Bone marrow (tissue), 2 donors: ENCODE data around the gene IMPG1.

Experiments used
- DNase-seq, 2 donors: peaks; one replicate each; lab custom pipeline; 2025; lab: John Stamatoyannopoulos, UW

Gene IMPG1

DNA sequence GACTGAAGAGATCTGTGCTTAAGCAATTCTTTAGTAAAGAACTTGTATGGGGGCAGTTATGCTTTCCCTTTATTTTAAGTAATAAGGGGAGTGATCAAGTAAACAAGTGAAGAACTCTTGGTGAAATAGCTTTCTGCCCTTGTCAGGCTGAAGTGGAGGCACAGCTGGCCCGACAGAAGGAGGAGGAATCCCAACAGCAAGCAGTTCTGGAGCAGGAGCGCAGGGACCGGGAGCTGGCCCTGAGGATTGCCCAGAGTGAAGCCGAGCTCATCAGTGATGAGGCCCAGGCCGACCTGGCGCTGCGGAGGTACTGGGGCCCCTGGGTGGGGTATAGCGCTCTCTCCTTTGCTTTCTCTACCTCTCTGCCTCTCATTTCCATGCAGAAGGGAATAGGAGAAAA lies 180.1 kb downstream of the IMPG1 start:
- DNase-seq: no peak

DNA sequence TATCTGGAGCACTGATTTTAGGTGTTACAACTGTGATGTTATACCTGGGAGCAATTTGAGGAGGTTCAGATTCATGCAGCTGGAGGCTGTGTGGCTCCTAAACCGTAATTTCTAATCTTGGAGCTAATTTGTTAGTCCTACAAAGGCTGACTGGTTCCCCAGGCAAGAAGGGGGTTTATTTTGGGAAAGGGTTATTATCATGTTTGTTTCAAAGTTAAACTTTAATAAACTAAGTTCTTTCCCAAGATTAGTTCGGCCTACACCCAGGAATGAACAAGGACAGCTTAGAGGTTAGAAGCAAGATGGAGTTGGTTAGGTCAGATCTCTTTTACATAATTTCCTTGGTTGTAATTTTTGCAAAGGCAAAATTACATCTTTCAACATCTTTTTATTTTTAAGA lies 187.6 kb downstream of the IMPG1 start:
- no peak for DNase-seq

DNA sequence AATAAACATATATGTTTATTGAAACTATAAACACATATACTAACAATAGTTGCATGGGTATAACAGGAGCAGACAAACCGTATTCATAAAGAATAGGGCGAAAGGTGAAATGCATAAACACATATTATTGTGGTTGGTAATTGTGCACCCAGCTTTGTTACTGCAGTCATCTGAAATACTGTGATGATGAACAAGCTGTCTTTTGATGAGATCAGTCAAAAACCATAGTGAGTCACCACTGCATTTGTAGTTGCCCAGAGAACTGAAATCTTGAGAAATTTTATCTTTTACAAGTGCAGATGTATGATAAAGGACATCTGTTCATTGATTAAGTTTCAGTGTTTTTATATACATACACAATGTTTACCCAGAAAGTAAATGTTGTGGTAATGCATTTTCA lies 189.7 kb downstream of the IMPG1 start:
- DNase-seq: no peak

DNA sequence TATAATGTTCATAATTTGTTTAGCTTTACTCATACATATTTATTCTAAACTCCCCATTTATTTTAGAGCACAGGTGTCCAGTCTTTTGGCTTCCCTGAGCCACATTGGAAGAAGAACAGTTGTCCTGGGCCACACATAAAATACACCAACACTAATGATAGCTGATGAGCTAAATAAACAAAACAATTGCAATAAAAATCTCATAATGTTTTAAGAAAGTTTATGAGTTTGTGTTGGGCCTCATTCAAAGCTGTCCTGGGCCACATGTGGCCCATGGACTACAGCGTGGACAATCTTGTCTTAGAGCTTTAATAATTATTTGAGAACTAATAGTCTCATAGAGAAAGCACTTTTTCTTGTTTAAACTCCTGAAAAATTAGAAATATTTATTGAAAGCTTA lies 192.2 kb downstream of the IMPG1 start:
- no peak for DNase-seq

DNA sequence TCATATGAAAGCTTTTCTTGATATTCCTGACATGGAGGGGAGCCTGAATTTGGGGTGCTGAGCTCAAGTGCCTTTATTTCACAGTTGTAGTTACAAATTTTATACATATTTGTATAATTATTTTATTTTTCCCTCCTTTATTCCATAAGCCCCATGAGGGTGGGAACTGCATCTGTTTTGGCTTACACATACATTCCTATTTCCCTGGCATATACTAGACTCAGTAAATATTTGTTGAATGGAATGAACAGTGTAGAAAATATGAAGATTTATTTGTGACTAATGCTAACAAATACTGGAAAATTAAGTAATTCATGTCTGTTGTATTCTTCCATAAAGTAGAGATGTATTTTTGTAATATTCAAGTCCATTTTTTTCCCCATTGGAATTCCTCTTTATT lies 196.3 kb downstream of the IMPG1 start:
- no peak for DNase-seq

DNA sequence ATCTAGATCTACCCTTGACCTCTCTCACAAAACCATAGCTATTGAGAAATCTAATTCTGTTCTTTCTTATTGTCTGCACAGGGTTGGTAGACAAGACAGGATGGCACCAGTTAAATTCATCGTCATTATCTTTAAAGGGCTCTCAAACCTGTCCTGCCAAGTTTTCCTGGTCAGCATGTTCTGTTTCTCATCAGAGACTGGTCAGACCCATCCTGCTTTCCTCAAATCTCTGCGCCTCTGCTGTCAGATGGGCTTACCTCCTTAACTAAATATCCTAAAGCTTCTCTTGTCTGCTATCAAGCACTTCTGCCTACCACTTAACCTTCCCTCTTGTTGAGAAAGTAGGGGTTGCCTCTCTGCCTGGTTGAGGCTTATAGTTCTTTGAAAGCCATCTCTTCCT lies 198.2 kb downstream of the IMPG1 start:
- no peak for DNase-seq
